RWPE2 (cell line): Measurements from ENCODE around the gene KLHL29.
A peak's percentile ranks its signal among the peaks of the same experiment; 100 is the strongest.

Experiments used
- ATAC-seq: fragments of 200-7000 bp; cut with Tn5 transposase; 3 replicates; pipeline ENCODE4 v1.9.1; 2021; ENCODE audit warnings: low read depth
- DNase-seq: peaks from one replicate; pipeline ENCODE4 v3.0.0-alpha.2; 2020; ENCODE audit warnings: low spot score
- H3K27ac ChIP-seq: fragments of 450-650 bp; 2 replicates; pipeline ENCODE4 v1.5.1; 2017; ENCODE audit warnings: mild to moderate bottlenecking; ENCODE audit not compliant: poor library complexity, severe bottlenecking
- H3K27me3 ChIP-seq: fragments of 250-450 bp; sonication (Bioruptor Pico); 2 replicates; pipeline ENCODE4 v1.5.1; 2021; ENCODE audit warnings: mild to moderate bottlenecking, moderate library complexity; ENCODE audit not compliant: insufficient read depth, poor library complexity, severe bottlenecking
- H3K36me3 ChIP-seq: fragments of 250-450 bp; sonication (Bioruptor Pico); 2 replicates; pipeline ENCODE4 v1.5.1; 2020; ENCODE audit warnings: low read depth, mild to moderate bottlenecking, moderate library complexity
- H3K4me1 ChIP-seq: fragments of 250-450 bp; sonication (Bioruptor Pico); 2 replicates; pipeline ENCODE4 v1.5.1; 2021; ENCODE audit warnings: mild to moderate bottlenecking, moderate library complexity; ENCODE audit not compliant: insufficient read depth, poor library complexity, severe bottlenecking
- H3K4me3 ChIP-seq: fragments of 250-450 bp; sonication (Bioruptor Pico); 2 replicates; pipeline ENCODE4 v1.5.1; 2021; ENCODE audit warnings: mild to moderate bottlenecking, moderate library complexity; ENCODE audit not compliant: severe bottlenecking
- H3K9me3 ChIP-seq: fragments of 250-450 bp; sonication (Bioruptor Pico); 2 replicates; pipeline ENCODE4 v1.5.1; 2021; ENCODE audit warnings: mild to moderate bottlenecking, moderate library complexity; ENCODE audit not compliant: severe bottlenecking
- TF ChIP-seq, protein P1 (sequence below): fragments of 450-650 bp; IDR thresholded peaks from one replicate; pipeline ENCODE4 v1.5.1; 2017; ENCODE audit warnings: mild to moderate bottlenecking, moderate library complexity; ENCODE audit not compliant: poor library complexity, severe bottlenecking

The KLHL29 gene

DNA sequence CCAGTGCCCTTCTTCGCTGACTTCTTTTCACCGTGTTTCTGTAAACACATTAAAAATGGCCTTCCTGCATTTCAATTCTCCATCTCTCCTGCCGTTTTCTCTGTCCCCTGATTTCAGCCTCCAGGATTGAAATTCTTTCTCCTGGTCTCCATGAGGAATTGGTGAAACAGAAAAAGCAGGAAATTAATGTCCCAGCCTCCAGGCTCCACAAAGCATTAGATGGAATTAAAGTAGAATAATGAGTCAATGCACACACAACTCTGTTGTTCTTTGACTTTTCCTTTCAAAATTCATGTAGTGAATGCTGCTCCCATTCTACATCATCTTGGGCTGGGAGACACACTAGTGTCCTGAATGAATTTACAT is 209.5 kb downstream of the KLHL29 start:
- ATAC-seq = no peak
- Histone ChIP-seq H3K4me1 (no peaks in the 10 kb centered on the region), H3K27ac (no peak overlapping the region), H3K9me3 (no peaks in the 10 kb centered on the region), H3K4me3 (no peak overlapping the region), H3K36me3 (no peaks in the 10 kb centered on the region), H3K27me3 (no peaks in the 10 kb centered on the region)
- TF ChIP-seq, protein P1, sequence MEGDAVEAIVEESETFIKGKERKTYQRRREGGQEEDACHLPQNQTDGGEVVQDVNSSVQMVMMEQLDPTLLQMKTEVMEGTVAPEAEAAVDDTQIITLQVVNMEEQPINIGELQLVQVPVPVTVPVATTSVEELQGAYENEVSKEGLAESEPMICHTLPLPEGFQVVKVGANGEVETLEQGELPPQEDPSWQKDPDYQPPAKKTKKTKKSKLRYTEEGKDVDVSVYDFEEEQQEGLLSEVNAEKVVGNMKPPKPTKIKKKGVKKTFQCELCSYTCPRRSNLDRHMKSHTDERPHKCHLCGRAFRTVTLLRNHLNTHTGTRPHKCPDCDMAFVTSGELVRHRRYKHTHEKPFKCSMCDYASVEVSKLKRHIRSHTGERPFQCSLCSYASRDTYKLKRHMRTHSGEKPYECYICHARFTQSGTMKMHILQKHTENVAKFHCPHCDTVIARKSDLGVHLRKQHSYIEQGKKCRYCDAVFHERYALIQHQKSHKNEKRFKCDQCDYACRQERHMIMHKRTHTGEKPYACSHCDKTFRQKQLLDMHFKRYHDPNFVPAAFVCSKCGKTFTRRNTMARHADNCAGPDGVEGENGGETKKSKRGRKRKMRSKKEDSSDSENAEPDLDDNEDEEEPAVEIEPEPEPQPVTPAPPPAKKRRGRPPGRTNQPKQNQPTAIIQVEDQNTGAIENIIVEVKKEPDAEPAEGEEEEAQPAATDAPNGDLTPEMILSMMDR = no peak
- no peak for DNase-seq

DNA sequence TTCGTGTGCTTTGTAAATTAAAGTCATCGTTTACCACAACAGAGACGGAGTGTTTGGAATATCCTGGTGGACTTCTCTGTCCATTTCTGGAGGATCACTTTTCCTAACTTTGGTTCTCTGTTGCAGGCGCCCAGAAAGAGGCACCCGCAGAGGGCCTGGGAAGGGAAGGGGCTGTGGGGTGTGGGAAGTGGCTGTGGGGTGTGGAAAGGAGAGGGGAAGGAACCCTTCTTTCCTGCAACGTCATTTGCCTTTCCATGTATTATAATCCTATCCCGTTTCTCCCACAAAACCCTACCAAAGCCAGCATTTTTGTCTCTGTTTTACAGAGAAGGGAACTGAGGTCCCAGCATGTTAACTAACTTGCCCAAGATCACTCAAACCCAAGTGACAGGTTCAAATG is 210.0 kb downstream of the KLHL29 start:
- Histone ChIP-seq H3K27me3 (no peaks in the 10 kb centered on the region), H3K4me1 (no peaks in the 10 kb centered on the region), H3K36me3 (no peaks in the 10 kb centered on the region), H3K4me3 (no peak overlapping the region), H3K9me3 (no peaks in the 10 kb centered on the region), H3K27ac (no peak overlapping the region)
- no peak for ATAC-seq
- TF ChIP-seq, protein P1 = no peak
- peak; percentile 15 for DNase-seq

DNA sequence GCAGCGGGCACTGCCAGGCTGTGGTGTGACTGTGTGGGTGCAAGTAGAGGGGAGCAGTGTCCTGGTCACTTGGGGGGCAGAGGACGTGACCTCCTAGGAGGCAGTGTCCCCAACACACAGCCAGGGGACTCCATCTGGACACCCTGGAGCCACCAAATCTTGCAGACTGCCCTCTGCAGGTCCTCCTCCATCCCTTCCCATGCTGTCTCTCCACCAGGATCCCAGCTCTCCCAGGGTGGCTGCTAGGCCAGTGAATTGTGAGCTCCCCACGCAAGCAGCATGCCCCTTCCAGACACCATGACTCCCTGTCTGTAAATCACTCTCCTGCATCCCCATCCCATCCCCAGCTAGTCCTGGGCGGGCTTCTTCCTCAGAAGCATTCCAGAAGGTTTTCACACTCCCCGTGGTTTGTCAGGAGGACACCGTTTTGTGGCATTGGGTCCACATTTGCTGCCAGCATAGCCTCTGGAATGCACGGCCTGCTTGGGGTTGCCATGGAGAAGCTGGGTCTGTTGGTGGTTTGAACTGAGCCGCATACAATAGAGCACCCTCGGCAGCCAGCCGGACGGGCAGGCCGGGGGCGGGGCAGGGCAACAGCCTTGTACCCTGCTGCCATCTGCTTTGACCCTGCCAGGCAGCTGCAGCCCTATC is 210.7 kb downstream of the KLHL29 start:
- DNase-seq (peak; percentile 35), ATAC-seq (no peak)
- Histone ChIP-seq H3K27me3 (no peaks in the 10 kb centered on the region), H3K4me1 (no peaks in the 10 kb centered on the region), H3K4me3 (no peak overlapping the region), H3K9me3 (no peaks in the 10 kb centered on the region), H3K36me3 (no peaks in the 10 kb centered on the region), H3K27ac (no peak overlapping the region)
- TF ChIP-seq, protein P1 = no peak

DNA sequence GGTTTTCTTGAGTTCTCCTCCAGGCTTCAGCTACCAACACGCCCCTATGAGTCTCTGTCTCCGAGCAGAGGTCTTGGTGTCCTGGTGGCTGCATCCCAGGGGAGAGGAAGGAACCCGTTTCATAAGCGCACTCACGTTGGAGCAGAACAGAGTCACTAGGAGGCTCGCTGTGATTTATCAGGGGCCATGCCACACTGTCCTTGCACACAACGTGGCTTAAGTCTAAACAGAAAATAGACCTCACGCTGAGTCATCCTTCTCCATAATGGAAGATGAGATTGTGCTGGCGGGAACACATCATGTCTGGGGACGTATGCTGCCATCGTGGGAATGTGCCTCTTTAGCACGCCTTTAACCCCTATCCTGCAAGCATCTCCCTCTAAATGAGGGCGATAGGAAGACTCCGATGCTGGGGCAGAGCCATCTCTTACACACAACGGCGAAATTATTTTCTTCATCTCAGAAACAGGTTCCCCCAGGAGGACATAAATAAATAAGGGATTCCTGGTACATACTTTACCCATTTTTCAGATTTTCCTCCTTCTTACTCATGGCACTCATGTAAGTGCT is 211.4 kb downstream of the KLHL29 start:
- DNase-seq = peak; percentile 16
- Histone ChIP-seq H3K4me1 (no peaks in the 10 kb centered on the region), H3K4me3 (no peak overlapping the region), H3K27me3 (no peaks in the 10 kb centered on the region), H3K9me3 (no peaks in the 10 kb centered on the region), H3K27ac (no peak overlapping the region), H3K36me3 (no peaks in the 10 kb centered on the region)
- TF ChIP-seq, protein P1 = no peak
- ATAC-seq = no peak

DNA sequence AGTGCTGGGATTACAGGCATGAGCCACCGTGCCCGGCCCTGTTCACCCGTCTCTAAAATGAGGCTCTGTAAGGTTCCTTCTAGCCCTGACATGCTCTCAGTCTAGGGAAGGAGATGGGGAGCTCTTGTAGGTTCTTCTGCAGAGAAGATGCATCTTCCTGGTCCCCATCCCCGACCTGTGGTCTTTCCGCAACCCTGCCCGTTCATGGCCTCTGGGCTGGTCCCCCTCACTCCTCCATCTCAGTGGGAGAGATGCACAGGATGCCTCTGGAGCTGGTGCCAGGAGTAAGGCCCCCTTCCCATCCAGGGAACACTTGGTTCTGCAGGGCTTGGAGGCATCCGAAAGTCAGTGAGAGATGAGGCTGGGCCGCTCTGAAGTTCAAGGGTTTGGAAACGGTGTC is 212.7 kb downstream of the KLHL29 start:
- ATAC-seq = no peak
- Histone ChIP-seq H3K36me3 (no peaks in the 10 kb centered on the region), H3K27ac (no peak overlapping the region), H3K4me1 (no peaks in the 10 kb centered on the region), H3K27me3 (no peaks in the 10 kb centered on the region), H3K9me3 (no peaks in the 10 kb centered on the region), H3K4me3 (no peak overlapping the region)
- TF ChIP-seq, protein P1 = no peak
- no peak for DNase-seq
